ENCODE results near the gene PRDX2. TPM values are rescaled to one million over a fixed set of nuclear protein-coding genes. Genes with fewer than 3 reads are reported as not detected.
"Not testable (repeated sequence)": the region's sequence is repeated elsewhere in the genome, so short reads cannot be mapped to it uniquely, and the experiment has no call there.

Gene PRDX2
- total RNA-seq: 692 TPM
- long read RNA-seq, transcript PRDX2-201 (6 exons, 987 nt): major isoform, 569 of 591 reads
- long read RNA-seq, partial matches to known transcripts: 19 of 591 reads
- long read RNA-seq, other reads (novel, unspliced or antisense): 2 of 591 reads

DNA sequence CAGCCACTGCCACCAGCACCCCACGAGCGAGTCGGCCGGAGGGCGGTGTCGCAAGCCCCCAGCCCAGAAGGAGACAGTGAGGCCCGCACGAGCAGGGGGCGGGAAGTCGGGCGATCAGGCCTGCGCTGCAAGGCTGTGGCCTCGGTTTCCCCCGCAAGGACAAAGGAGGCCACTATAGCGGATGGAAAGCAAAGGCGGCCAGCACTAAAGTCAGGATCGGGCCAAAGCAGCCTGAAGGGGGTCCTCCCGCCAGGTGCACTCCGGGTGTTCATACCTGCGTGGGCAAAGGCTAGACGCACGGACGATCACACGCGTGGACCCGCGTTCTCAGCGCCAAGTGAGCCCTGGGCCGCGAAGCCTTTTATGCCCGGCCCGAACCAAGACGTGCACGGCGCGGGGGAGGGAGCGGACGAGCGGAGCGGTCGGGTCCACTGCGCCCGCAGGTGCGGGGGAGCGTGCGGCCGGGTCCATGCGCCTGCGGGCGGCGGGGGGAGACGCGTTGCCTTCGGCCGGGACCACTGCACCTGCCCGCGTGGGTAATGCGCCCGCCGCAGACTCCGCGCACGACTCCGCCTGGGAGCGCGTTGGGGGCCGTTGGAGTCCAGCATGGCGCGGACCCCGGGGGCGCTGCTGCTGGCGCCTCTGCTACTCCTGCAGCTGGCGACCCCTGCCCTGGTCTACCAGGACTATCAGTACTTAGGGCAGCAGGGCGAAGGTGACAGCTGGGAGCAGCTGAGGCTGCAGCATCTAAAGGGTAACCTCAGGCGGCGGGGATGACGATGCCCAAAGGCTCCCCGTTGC lies at the start of gene PRDX2, which contains the start of gene THSD8:
Gene PRDX2 (minus strand): TSS at position 335 of the 801 bp plus-strand sequence. CDS start 539 bp downstream, outside the sequence.
Gene THSD8 (plus strand): TSS at position 604 of the 801 bp plus-strand sequence. CDS start 3 bp downstream, at position 607.
- DNase-seq (ENCODE audit: missing footprints): peak; percentile 86
- peak; percentile 87 for ATAC-seq
- intact Hi-C loops (cut with DNase I): no loop called here

DNA sequence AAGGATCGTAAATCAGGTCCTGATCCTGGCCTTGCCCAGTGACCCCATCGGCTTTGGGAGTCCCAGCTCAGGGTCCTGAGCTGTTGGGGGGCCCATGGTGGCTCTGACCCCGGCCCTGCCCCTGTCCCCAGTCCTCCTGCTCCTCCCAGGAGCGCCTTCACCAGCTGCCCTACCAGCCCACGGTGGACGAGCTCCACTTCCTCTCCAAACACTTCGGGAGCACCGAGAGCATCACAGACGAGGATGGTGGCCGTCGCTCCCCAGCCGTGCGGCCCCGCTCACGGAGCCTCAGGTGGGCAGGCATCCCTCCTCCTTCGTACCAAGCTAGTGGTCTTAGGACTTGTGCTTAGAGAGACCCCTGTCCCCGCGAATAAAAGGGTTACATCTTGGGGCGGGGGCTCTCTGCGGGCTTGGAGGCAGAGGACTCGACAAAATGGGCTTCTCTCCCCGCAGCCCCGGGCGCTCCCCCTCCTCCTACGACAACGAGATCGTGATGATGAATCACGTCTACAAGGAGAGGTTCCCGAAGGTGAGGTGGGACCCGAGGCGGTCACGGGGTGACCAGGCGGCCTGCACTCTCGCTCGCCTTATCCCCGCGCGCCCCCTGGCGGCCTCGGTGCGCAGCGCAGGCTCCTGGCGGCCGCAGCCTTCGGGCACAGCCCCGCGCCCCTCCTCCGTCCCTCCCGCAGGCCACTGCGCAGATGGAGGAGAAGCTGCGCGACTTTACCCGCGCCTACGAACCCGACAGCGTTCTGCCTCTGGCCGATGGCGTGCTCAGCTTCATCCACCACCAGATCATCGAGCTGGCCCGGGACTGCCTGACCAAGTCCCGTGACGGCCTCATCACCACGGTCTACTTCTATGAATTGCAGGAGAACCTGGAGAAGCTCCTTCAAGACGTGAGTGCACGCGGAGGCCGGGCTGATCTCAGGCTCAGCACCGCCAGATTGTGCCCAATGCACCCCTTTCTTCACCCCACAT lies 45.8 kb upstream of the PRDX2 start:
- DNase-seq (ENCODE audit: missing footprints) (peak; percentile 93), ATAC-seq (peak; percentile 97)
- intact Hi-C loops (cut with DNase I): loop anchor here (2.0 kb wide), 1 partner anchor 83 kb away; no protein-coding TSS in a partner anchor

DNA sequence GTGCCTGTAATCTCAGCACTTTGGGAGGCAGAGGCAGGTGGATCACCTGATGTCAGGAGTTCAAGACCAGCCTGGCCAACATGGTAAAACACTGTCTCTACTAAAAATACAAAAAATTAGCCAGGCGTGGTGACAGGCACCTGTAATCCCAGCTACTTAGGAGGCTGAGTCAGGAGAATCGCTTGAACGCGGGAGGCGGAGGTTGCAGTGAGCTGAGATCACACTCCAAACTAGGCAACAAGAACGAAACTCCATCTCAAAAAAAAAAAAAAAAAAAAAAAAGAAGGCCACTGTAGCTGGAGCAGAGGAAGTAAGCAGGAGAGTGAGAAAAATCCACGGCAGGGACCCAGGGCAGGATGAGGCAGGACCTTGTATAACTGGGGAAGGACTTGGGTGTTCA lies 45.0 kb upstream of the PRDX2 start:
- ATAC-seq; DNase-seq (ENCODE audit: missing footprints): not testable (repeated sequence)
- intact Hi-C loops (cut with DNase I): loop anchor here (2.0 kb wide), 1 partner anchor 82 kb away; no protein-coding TSS in a partner anchor

DNA sequence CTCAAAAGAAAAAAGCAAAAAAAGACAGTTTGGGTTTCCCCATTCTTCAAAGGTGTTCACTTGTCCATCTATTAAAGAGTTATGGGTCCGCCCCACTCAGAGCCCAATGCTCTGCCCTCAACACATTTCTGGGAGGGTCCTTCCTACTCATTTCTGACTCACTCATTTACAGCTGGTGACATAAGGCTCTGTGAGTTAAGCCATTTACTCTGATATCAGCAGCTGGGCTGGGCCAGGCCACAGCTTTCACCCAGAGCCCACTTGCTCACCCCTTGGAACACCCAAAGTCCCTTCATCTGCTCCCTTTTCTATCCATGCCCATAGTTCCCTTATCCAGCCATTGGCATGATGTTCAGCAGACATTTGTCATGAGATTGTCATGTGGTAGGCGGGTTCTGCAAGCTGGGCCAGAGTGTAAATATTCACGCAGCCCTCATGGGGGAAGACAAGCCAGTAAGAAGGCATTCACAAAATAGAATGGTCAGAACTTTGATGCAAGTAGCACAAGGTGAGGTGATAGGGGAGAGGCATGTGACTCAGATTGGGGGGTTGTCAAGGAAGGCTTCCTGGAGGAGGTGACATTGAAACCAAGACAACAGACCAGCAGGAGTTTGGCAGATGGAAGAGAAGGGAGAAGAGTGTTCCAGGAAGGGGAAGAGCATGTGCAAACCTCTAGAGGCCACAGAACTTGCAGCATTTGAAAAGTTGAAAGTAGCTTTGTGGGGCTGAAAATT lies 42.6 kb upstream of the PRDX2 start:
- intact Hi-C loops (cut with DNase I): no loop called here
- ATAC-seq (no peak), DNase-seq (ENCODE audit: missing footprints) (no peak)

DNA sequence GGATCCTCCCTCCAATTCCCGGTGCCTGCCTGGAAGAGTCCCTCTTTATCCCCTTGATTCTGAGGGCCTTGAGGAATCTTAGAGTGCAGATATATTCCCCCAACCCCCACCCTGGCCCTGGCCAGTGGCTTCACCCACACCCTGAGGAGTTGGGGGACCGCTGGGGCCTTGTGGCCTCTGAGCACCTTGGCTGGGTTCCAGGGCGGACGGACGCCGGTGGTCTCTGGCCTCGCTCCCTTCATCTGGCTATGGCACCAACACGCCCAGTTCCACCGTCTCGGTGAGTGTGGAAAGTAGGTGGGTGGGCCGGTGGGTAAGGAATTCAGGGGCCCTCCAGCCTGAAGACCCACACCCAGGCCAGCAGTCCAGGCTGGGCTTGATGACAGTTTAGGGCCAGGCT lies 41.7 kb upstream of the PRDX2 start:
- no peak for DNase-seq (ENCODE audit: missing footprints)
- no peak for ATAC-seq
- intact Hi-C loops (cut with DNase I): no loop called here

DNA sequence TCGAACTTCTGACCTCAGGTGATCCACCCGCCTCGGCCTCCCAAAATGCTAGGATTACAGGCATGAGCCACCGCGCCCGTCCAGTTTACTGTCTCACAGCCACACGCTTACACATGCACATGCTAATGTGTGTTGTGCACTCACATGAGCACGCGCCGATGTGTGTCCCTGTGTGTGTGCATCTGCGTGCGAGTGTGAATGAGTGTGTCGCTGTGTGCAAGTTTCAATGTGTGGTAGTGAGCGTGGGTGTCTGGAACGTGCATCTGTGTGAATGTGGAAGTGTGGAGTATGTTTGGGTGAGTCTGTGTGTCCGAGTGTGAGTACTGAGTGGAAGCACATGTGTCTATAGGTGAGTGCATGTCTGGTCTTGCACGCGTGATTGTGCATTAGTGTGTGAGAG lies 40.9 kb upstream of the PRDX2 start:
- intact Hi-C loops (cut with DNase I): no loop called here
- no peak for ATAC-seq
- DNase-seq (ENCODE audit: missing footprints): no peak

DNA sequence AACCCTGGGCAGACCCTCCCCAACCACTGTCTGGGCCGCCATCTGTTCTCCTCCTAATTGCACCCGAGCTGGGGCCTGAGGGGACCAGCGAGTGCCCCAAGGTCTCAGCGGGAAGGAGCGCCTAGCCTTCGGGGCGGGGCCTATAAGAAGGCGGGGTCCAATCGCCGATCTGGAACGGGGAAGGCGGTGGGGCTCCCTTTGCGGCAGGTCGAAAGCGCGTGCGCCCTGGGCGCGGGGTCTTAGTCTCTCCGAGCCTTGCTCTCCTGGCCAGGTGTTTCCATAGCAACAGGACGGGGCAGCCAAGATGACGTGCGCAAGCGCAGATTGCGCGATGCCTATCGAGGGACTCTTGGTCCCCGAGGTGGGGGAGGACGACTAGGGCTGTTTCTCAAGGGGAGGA lies 39.5 kb upstream of the PRDX2 start:
- ATAC-seq (no peak), DNase-seq (ENCODE audit: missing footprints) (no peak)
- intact Hi-C loops (cut with DNase I): no loop called here

DNA sequence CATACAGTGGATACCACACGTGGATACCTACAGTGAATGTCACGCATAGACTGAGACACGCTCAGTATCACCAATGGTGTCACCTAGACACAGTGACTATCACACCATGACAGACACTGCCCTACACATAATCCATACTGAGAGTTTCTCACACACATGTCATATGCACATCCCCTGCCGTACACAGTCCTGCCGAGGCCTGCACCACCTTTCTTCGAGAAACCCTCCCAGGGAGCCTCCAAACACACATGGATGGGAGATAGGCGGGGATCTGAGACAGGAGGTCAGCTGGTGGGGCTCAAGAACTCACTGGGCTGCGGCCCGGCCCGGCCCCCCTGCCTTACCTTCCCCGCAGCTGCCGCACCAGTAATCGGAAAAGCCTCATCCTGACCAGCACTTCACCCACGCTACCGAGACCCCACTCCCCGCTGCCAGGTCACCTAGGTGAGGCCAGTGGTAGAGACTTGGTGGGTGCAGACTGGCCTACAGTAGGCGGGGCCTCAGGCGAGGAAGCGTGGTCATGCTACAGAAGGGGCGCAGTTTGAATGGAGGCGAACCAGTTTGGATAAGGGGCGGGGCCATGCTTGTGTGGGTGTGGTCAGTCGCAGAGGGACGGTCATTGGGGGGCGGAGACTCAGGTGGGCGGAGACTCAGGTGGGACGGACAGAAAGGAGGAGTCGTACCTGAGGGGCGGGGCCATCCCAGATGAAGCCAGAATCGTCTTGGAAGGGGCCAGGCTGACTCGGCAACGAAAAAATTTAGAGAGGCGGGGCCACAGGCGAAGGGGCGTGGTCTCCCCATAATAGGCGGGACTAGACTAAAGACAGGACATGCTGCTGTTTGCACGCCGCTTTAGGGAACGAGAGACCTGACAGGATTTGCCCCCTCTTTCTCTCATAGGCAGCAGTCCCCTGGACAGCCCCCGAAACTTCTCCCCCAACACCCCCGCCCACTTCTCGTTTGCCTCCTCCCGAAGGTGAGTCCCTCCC lies 38.8 kb upstream of the PRDX2 start:
- DNase-seq (ENCODE audit: missing footprints): no peak
- ATAC-seq: peak; percentile 41
- intact Hi-C loops (cut with DNase I): no loop called here

DNA sequence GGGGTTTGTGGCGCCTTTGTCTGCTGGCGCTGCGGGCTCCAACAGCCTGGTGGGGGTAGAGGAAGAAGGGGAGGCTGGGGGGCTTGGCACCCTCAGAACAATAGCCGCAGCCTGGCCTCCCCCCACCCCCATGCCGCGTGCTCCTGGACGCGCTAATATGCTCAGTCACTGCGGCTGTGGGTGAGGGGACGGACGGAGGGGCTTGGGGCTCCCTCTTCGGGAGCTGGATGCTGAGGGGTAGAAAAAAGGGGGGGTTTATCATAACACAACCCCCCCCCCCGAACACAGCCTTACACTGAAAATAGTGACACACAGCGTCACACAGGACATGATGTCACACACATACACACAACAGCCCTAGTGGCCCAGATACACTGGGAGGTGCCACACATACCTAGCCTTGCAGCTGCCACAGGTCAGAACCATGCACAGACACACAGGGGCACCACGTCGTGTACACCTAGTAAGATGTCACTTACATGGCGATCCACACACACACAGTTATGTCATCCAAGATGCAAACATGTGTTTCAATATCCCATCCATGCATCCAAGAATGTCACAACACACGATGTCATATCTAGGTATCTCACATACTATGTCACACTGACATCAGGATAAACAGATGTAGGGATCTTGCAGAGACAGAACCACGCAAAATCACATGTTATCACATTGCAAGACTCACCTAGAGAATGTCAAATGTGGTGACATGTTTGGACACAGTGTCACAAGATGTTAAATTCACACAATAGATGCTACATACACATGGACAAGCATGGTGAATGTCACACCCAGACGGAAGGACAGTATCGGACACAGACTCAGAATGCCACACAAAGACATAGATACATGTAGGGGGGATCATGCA lies 37.5 kb upstream of the PRDX2 start:
- no peak for ATAC-seq
- intact Hi-C loops (cut with DNase I): no loop called here

DNA sequence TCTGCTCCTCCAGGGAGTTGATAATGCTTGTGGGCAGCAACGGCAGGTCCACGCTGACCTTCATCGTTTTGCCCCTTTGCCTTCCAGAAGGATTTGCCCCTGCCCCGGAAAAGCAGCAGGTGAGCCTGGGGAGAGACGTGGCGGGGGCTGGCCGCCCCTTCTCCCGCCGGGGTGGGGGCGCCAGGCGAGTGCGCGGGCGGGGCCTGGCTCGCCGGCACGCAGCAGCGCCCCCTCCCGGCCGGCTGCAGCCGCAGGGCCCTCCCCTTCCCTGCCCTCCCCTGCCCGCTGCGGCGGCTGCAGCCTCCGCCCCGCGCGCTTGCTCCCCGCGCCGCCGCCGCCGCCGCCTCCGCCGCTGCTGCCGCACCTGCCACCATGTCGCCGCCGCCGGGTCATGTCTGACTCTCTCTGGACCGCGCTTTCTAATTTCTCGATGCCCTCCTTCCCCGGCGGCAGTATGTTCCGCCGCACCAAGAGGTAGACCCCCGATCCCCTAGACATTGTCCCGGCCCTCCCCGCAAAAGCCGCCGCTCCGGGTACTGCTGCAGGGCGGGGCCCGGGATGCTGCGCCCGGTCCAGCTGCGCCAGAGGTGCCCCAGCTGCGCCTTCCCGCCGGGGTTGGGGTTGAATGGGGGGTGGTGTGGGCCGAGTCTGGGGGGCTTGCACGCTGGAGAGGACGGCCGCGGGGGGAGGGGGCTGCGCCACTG lies 36.7 kb upstream of the PRDX2 start, which contains the start of gene MAST1:
Gene MAST1 (plus strand): TSS at position 334 of the 704 bp plus-strand sequence. CDS start 58 bp downstream, at position 392.
- ATAC-seq (peak; percentile 51), DNase-seq (ENCODE audit: missing footprints) (no peak)
- intact Hi-C loops (cut with DNase I): no loop called here

More for the DNA sequence above, 37.5 kb upstream of the PRDX2 start:
- no peak for DNase-seq (ENCODE audit: missing footprints)

DNA sequence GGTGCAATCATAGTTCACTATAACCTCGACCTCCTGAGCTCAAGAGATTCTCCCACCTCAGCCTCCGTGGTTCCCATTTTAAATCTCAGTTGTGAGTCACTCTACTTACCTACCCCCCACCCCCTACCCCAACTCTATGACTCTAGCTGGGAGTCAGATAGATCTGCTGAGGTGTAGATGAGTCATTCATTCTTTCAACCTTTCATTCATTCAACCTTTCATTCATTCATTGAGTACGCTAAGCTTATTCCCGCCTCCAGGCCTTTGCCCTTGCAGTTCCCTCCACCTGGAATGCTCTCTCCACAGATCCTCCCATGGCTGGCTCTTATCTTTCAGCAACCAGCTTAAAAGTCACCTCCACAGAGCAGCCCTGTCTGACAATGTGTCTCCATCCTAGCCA lies 35.6 kb upstream of the PRDX2 start:
- no peak for ATAC-seq
- intact Hi-C loops (cut with DNase I): no loop called here
- DNase-seq (ENCODE audit: missing footprints): no peak

DNA sequence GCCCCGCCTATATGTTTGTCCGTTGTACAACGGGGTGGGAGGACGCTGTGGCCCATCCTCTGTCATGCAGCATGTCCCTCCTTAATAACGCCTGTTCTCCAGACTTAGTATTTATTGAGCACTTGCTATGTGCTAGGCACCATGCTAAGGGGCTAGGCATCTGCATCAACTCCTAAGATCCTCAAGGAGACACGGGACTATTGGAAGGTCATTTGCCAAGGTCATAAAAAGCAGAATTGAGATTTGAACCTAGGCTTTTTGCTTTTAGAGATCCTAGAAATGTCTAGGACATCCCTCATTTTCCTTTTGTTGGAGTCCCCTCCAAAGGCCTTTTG lies 34.9 kb upstream of the PRDX2 start:
- intact Hi-C loops (cut with DNase I): no loop called here
- ATAC-seq (no peak), DNase-seq (ENCODE audit: missing footprints) (no peak)

DNA sequence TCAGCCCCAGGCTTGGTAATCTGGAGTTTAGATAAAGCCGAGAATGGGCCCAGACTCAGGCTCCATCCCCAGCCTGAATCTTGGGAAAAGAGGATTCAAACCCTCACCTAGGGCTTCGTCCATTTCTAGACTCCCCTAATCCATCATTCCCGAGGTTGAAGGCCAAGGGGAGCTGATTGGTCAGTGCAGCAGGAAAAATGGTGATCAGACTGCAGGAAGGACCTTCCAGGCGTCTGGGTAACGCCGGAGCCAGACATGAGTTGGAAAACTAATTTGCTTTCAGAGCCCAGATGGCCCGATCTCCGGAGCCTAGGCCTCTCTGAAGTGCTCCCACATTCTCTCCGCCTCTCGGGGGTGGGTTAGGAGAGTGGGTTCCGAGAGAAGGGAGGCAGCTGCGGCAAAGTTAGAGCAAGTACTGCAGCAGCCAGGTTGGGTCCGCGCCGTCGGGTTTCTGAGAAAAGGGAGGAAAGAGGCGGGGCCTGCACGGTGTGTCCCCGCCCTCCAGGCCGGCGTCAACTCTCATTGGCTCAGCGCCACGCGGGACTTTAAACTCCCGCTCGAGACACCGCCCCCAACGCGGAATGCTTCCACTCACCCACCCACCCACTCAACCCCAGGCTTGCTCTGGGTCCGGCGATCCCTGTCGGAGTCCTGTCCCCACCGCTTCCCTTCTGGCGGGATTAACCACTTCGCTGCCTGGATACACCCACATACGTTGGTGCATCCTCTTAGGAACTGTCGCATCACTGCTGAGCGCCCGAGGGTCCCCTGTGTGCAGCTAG lies 33.6 kb upstream of the PRDX2 start:
- ATAC-seq: no peak
- intact Hi-C loops (cut with DNase I): no loop called here
- no peak for DNase-seq (ENCODE audit: missing footprints)

DNA sequence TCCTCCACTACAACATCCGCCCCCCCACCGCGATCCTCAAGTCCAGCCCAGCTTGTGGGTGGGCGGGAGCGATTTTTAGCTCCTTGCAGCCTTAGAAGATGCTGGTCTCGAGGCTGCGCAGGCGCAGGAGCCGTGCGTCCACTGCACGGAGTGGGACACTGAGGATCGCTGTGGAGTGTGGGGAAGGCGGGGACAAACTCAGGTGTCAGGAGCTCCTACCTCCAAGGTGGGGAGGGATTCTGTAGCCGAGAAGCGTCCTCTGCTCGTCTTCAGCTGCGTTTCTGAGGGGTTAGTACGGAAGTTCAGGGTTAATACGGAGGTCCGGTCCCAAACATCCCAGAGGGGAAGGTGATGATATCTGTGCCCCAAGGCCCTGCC lies 33.0 kb upstream of the PRDX2 start, which contains the start of gene RTBDN:
Gene RTBDN (minus strand): TSS at position 14 of the 378 bp plus-strand sequence. CDS start 4,600 bp downstream, outside the sequence.
- ATAC-seq (no peak), DNase-seq (ENCODE audit: missing footprints) (no peak)
- intact Hi-C loops (cut with DNase I): no loop called here
